Osteoblast (primary cell): Measurements from ENCODE around the gene MYOZ3. TPM values are rescaled to one million over a fixed set of nuclear protein-coding genes. Genes with fewer than 3 reads are reported as not detected.
A peak's percentile ranks its signal among the peaks of the same experiment; 100 is the strongest.

Source experiments
- DNase-seq: peaks from one replicate; pipeline ENCODE4 v3.0.0; 2011; ENCODE audit warnings: low spot score, mixed read lengths; ENCODE audit not compliant: insufficient read length; ENCODE audit errors: missing footprints
- H2AFZ ChIP-seq: 2 replicates; pipeline ENCODE4 v1.6.0; 2011; ENCODE audit warnings: mild to moderate bottlenecking, low read length
- H3K27ac ChIP-seq: 2 replicates; pipeline ENCODE4 v1.5.1; 2011; ENCODE audit warnings: mild to moderate bottlenecking, low read depth, low read length, moderate library complexity
- H3K27me3 ChIP-seq: 2 replicates; pipeline ENCODE4 v1.6.0; 2012; ENCODE audit warnings: mild to moderate bottlenecking, control low read depth, inconsistent platforms, low read length, moderate library complexity; ENCODE audit not compliant: insufficient read depth
- H3K36me3 ChIP-seq: 2 replicates; pipeline ENCODE4 v1.5.1; 2011; ENCODE audit warnings: mild to moderate bottlenecking, low read length, control low read depth, moderate library complexity; ENCODE audit not compliant: insufficient read depth
- H3K4me1 ChIP-seq: 2 replicates; pipeline ENCODE4 v1.5.1; 2011; ENCODE audit warnings: mild to moderate bottlenecking, low read length, control low read depth, moderate library complexity; ENCODE audit not compliant: insufficient read depth
- H3K4me2 ChIP-seq: 2 replicates; pipeline ENCODE4 v1.6.0; 2011; ENCODE audit warnings: mild to moderate bottlenecking, low read length; ENCODE audit not compliant: insufficient read depth
- H3K4me3 ChIP-seq: fragments of 200-600 bp; sonication (generic); 3 replicates; pipeline ENCODE4 v1.5.1; 2012; ENCODE audit warnings: mild to moderate bottlenecking, low read length, inconsistent platforms; ENCODE audit not compliant: insufficient read depth
- H3K79me2 ChIP-seq: 2 replicates; pipeline ENCODE4 v1.6.0; 2012; ENCODE audit warnings: mild to moderate bottlenecking, low read length, control low read depth, inconsistent platforms; ENCODE audit not compliant: insufficient read depth
- H3K9me3 ChIP-seq: 2 replicates; pipeline ENCODE4 v1.5.1; 2011; ENCODE audit warnings: low read depth, low read length, control low read depth
- H4K20me1 ChIP-seq: 2 replicates; pipeline ENCODE4 v1.6.0; 2012; ENCODE audit warnings: mild to moderate bottlenecking, low read length, control low read depth; ENCODE audit not compliant: insufficient read depth
- CTCF ChIP-seq: IDR thresholded peaks from 2 replicates; pipeline ENCODE4 v1.5.1; 2011; ENCODE audit warnings: mild to moderate bottlenecking, low read depth, low read length, moderate library complexity; ENCODE audit errors: extremely low read depth
- total RNA-seq: library from RNA; depleted of rRNA; stranded (reverse); fragments of >200 nt; gene quantifications from 2 replicates; pipeline ENCODE4 v1.2.3, GENCODE V29; 2012

Gene MYOZ3
- total RNA-seq, 1 donor: under 0.01 TPM

- Histone ChIP-seq H3K4me3 (no peak overlapping the region), H4K20me1 (no peaks in the 10 kb centered on the region), H2AFZ (no peak overlapping the region), H3K36me3 (no peaks in the 10 kb centered on the region), H3K4me2 (peak overlapping the region; percentile 38), H3K9me3 (no peaks in the 10 kb centered on the region), H3K4me1 (peaks cover 59% of the 10 kb centered on the region), H3K27me3 (no peaks in the 10 kb centered on the region), H3K79me2 (no peaks in the 10 kb centered on the region), H3K27ac (peak overlapping the region; percentile 42)
- no peak for TF ChIP-seq CTCF
- DNase-seq: peak; percentile 70
Observed at GRCh38 chr5:150622157-150622556, 38.9 kb upstream of the MYOZ3 start.

GRCh38 chr5:150623152-150623877, 37.7 kb upstream of the MYOZ3 start:
- peak overlapping the region; percentile 62 for H3K4me2 ChIP-seq
- H4K20me1 ChIP-seq: no peaks in the 10 kb centered on the region
- TF ChIP-seq CTCF: no peak
- no peaks in the 10 kb centered on the region for H3K27me3 ChIP-seq
- H3K36me3 ChIP-seq: no peaks in the 10 kb centered on the region
- H3K9me3 ChIP-seq: no peaks in the 10 kb centered on the region
- no peak overlapping the region for H3K4me3 ChIP-seq
- no peaks in the 10 kb centered on the region for H3K79me2 ChIP-seq
- no peak overlapping the region for H3K27ac ChIP-seq
- DNase-seq: peak; percentile 95
- peaks cover 63% of the 10 kb centered on the region for H3K4me1 ChIP-seq
- no peak overlapping the region for H2AFZ ChIP-seq

GRCh38 chr5:150623878-150624216, 37.2 kb upstream of the MYOZ3 start:
- H3K79me2 ChIP-seq: no peaks in the 10 kb centered on the region
- H2AFZ ChIP-seq: no peak overlapping the region
- H3K4me3 ChIP-seq: no peak overlapping the region
- no peaks in the 10 kb centered on the region for H3K36me3 ChIP-seq
- peak overlapping the region; percentile 62 for H3K4me2 ChIP-seq
- no peaks in the 10 kb centered on the region for H4K20me1 ChIP-seq
- no peaks in the 10 kb centered on the region for H3K27me3 ChIP-seq
- H3K4me1 ChIP-seq: peaks cover 63% of the 10 kb centered on the region
- no peak for TF ChIP-seq CTCF
- DNase-seq: no peak
- H3K27ac ChIP-seq: no peak overlapping the region
- H3K9me3 ChIP-seq: no peaks in the 10 kb centered on the region

GRCh38 chr5:150624334-150625163, 36.5 kb upstream of the MYOZ3 start:
- peak; percentile 96 for DNase-seq
- H3K4me3 ChIP-seq: peak overlapping the region; percentile 77

More at GRCh38 chr5:150624334-150625163, 36.5 kb upstream of the MYOZ3 start:
- Histone ChIP-seq H3K27ac (no peak overlapping the region), H3K27me3 (no peaks in the 10 kb centered on the region), H3K9me3 (no peaks in the 10 kb centered on the region), H3K36me3 (no peaks in the 10 kb centered on the region), H3K4me2 (peak overlapping the region; percentile 90), H3K4me1 (peaks cover 59% of the 10 kb centered on the region), H4K20me1 (no peaks in the 10 kb centered on the region), H3K79me2 (no peaks in the 10 kb centered on the region), H2AFZ (peak overlapping the region; percentile 60)
- TF ChIP-seq CTCF: no peak
